NB4 (cell line): ENCODE data around the gene ATF5.

Experiments
- CTCF ChIP-seq: IDR thresholded peaks from one replicate; pipeline ENCODE4 v1.5.1; 2012; ENCODE audit warnings: low read depth, low read length
- MAX ChIP-seq: IDR thresholded peaks from 2 replicates; pipeline ENCODE4 v1.6.1; 2011; ENCODE audit warnings: low read depth, low read length

GRCh38 chr19:49916839-49917733, 11.9 kb upstream of the ATF5 start:
- TF ChIP-seq CTCF (peak; percentile 20), MAX (no peak)
